HG02840 (cell line): ENCODE results near the gene CCNDBP1.
"Not testable (repeated sequence)": the region's sequence is repeated elsewhere in the genome, so short reads cannot be mapped to it uniquely, and the experiment has no call there.

Experiments used
- ATAC-seq: cut with Tn5 transposase; IDR thresholded peaks from one replicate; pipeline ENCODE4 v1.9.1; 2021; ENCODE audit warnings: mild to moderate bottlenecking, moderate library complexity, moderate number of reproducible peaks; ENCODE audit not compliant: unreplicated experiment, low FRiP score

The CCNDBP1 gene

GRCh38 chr15:43214169-43214568 lies 29.0 kb downstream of the CCNDBP1 start:
- no peak for ATAC-seq

DNA sequence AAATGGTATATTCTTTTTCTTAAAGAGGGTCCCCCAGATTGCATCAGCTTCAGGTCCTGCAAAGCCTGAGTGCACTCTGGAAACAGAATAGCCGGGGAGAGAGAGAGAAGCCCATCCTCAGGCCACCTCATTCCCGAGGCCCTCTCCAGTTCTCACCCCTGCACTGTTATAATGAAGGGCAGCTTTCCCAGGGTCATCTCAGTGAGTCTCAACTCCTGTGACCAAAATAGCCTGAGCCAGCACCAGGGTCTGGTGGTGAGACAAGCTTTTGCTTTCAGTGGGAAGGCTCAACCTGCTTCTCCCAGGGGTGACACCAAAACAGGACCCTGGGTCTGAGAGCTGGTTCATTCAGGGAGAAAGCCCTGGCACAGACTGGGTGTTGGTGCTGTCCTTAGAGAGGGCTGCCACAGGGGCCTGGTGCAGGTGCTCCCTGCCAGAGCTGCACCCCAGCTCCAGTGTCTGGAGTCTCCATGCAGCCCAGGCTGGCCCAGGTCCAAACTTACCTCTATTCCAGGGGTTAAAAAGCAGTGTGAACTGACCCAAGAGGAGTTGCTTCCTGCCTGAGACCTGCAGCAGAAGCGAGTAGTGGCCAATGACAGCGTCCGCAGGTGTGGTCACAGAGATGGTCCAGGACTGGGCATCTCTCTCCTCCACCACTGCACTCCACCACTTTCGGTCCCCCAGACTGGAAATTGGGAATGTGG lies 29.5 kb downstream of the CCNDBP1 start:
- ATAC-seq, result no peak

GRCh38 chr15:43215961-43216360 lies 30.8 kb downstream of the CCNDBP1 start:
- ATAC-seq, result no peak

- ATAC-seq, result no peak
Observed at GRCh38 chr15:43218908-43219706, 33.9 kb downstream of the CCNDBP1 start.

DNA sequence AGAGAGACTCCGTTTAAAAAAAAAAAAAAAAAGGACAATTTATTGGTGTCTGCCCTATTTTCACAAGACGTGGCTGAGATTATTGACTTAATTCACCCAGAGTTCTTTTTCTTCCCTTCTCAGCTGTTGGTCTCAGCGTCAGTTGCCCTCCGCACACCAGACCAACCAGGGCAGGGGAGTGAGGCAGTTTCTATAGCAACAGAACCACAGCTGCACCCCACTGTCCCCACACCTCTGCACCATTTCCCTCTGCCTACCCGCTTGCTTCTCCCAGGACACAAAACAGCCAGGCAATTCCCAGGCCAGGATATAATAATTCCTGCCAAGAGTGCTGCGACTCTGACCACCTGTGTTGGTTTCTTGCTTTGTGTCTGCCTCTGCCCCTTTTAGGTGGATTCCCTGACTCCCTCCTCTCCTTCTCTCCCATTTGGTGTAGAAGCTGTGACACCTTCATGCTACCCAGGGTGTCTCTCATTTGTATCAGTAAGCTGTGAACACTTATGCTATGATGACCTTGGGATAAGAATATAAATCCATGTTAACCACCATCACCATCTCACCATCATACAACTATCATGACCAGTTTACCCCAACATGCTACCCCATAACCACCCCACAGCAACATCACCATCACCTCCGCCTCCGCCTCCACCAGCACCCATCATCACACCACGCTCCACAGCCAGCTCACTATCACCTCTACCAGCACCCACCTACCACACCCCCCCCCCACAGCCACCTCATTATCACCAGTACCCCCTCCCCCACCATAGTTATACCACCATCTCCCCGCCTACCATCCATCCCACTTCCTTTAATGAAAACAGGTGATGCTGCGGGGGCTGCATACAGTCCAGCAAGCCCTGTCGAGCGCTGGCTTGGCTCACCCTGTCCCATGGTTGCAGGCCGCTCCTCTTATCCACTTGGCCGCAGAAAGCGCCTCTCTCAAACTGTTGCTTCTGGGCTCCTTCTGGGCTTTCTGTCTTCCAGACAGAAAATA lies 35.0 kb downstream of the CCNDBP1 start:
- no peak for ATAC-seq

- ATAC-seq, result no peak
Observed at GRCh38 chr15:43220991-43221403, 35.8 kb downstream of the CCNDBP1 start, which contains the start of gene EPB42. EPB42 (minus strand) TSS chr15:43221018; CDS start chr15:43220825, 193 bp downstream.

- no peak for ATAC-seq
Observed at GRCh38 chr15:43221422-43221821, 36.2 kb downstream of the CCNDBP1 start.

- no peak for ATAC-seq
Observed at GRCh38 chr15:43225201-43225949, 40.2 kb downstream of the CCNDBP1 start.

- ATAC-seq, result not testable (repeated sequence)
Observed at GRCh38 chr15:43225950-43226255, 40.7 kb downstream of the CCNDBP1 start.

DNA sequence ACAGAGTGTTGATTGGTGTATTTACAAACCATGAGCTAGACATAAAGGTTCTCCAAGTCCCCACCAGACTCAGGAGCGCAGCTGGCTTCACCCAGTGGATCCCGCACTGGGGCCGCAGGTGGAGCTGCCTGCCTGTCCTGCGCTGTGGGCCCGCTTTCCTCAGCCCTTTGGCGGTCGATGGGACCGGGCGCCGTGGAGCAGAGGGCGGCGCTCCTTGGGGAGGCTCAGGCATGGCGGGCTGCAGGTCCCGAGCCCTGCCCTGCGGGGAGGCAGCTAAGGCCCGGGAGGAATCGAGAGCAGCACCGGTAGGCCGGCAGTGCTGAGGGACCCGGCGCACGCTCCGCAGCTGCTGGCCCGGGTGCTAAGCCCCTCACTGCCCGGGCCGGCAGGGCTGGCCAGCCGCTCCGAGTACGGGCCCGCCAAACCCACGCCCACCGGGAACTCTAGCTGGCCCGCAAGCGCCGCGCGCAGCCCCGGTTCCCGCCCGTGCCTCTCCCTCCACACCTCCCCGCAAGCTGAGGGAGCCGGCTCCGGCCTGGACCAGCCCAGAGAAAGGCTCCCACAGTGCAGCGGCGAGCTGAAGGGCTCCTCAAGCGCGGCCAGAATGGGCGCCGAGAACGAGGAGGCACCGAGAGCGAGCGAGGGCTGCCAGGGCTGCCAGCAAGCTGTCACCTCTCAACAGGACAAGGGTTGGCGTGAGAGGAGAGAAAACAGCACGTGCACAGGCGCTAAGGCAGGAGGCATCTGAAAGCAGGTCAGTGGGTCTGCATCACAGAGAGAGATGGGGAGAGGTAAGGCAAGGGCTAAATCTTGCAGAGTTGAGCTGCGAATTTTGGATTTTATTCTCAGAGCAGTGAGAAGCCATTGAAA lies 41.5 kb downstream of the CCNDBP1 start:
- no peak for ATAC-seq

- no peak for ATAC-seq
Observed at GRCh38 chr15:43229977-43230376, 44.8 kb downstream of the CCNDBP1 start.

DNA sequence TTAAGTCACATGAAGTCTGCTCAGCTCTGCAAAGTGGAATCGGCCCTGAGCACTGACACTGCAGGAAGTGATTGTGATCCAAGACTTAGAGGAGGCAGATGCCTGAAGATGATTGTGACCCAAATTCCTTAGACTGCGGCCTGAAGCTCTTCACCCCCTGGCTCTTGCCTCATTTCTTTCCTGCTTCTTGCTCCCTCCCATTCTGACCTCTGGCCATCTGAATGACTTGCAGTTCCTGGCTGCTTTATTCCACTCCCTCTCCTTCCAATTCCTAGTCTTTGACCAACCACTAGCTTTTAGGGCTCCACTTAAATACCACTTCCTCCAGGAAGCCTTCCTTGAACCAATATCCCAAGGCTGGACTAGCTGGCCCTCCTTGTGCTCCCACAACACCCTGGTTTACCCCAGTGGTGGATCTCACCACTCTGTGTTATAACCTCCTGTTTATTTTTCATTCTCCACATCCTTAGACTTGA lies 45.5 kb downstream of the CCNDBP1 start:
- no peak for ATAC-seq

DNA sequence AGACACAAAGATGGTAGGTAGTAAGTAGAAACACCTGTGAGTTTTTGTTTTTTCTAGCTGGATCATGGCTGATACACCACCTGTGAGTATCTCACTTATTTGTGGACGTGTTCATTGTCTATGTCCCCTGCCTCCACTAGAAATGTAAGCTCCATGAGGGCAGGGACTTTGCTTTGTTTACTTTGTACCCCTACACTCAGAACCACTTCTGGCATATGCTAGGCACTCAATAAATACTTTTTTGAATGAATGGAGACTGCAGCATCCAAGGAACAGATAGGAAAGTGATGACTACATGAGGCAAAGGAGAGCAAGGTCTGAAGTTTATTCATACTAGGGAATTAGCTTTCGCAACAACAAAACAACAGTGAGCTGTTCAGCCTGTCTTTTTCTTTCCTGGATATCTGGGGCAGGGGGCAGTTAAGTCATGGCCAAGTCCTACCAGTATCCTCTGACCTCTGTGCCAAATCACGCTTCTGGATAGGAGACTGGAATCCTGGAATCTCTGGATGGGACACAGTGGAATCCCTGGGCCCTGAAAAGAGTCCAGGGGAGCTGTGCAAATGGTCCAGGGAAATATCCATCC lies 47.2 kb downstream of the CCNDBP1 start:
- no peak for ATAC-seq

DNA sequence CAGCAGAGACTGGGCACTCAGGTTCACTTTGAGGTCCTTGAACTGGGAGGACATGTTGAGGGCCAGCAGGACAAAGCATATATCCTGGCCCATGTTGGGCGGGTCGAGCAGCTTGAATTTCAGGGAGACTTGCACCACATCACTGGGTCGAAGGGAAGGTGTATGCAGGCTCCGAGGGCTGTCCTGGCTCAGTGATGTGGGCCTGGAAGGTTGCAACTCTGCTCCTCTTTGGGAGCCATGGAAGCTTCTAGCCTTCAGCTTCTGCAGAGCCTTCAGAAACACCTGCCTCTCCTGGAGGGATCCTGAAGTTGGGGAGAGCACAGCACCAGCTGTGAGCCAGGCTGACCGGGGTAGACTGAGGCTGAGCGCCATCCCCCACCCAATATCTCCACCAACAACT lies 50.3 kb downstream of the CCNDBP1 start:
- ATAC-seq, result no peak

- ATAC-seq, result no peak
Observed at GRCh38 chr15:43237842-43238470, 52.8 kb downstream of the CCNDBP1 start.

GRCh38 chr15:43238671-43239131 lies 53.5 kb downstream of the CCNDBP1 start:
- ATAC-seq, result no peak

GRCh38 chr15:43239732-43240491 lies 54.7 kb downstream of the CCNDBP1 start:
- no peak for ATAC-seq
